Stimulated activated CD8-positive, alpha-beta memory T cell treated with anti-CD3 and anti-CD28 coated beads, Interleukin-4, amount 100 ng/mL, for 1 hour (primary cell): ENCODE results near the gene FAM222B.
"Not testable (repeated sequence)": the region's sequence is repeated elsewhere in the genome, so short reads cannot be mapped to it uniquely, and the experiment has no call there.

Experiments used
- DNase-seq, 2 donors: peaks; one replicate each; pipeline ENCODE4 v3.0.0-alpha.2; 2020; ENCODE audit warnings: low read depth in 2 of 2, low spot score in 1 of 2

The FAM222B gene

DNA sequence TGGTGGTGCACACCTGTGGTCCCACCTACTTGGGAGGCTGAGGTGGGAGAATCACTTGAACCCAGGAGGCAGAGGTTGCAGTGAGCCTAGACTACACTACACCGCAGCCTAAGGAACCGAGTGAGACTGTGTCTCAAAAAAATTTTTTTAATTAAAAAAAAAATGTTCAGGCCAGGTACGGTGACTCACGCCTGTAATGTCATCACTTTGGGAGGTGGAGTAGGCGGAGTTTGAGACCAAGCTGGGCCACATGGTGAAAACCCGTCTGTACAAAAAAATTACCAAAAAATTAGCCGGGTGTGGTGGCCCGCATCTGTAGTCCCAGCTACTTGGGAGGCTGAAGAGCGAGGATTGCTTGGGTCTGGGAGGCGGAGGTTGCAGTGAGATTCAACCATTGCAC lies 3.6 kb upstream of the FAM222B start:
- DNase-seq: no peak

DNA sequence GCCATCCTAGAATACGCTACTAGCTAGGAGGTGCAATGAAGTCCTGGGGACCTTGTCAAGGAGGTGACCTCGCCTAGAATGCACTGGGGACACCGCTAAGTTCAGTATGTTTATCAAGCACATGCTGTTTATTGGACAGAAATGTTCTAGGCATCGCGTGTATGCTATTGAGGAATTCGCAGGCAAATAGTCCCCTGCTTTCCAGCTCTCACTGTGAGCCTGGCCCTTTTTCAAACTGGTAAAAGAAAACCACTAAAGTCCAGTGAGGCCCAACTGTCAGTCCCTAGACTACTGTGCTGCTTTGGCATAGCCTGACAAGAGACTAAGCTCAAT lies 1.2 kb upstream of the FAM222B start:
- no peak for DNase-seq

DNA sequence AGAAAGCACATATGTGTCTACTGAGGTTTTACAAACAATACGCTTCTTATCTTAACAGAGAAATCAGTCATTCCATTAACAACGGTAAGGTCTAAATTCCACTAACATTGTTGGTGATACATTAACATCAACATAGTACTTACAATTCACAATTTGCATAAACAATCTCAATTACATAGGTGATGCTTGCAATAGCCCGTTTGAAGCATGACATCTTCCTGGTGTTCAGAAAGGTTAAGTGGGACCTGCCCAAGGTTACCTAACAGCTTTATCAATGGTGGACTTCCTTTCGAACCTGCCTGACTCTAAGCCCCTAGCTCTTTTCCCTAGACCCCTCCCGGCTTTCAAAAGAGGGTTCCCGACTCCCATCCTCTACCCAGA lies 699 bp downstream of the FAM222B start:
- DNase-seq: no peak

DNA sequence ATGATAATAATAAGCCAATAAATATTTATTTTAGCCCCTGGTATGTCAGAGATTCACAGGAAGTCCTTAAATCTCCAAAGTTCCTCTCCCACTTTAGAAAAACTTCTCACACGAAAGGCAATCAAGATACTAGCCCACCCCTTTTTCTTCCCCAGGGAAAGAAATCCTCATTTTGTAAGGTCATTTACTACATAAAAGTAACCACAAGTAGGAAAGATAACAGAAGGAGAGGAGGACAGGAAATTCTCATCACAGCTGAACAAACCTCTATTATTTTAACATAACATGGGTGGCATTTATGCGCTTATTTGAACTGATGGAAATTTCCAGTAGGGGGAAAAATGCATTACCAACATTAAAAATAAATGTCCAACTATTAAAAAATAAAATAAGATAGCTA lies 3.4 kb downstream of the FAM222B start:
- DNase-seq: no peak

DNA sequence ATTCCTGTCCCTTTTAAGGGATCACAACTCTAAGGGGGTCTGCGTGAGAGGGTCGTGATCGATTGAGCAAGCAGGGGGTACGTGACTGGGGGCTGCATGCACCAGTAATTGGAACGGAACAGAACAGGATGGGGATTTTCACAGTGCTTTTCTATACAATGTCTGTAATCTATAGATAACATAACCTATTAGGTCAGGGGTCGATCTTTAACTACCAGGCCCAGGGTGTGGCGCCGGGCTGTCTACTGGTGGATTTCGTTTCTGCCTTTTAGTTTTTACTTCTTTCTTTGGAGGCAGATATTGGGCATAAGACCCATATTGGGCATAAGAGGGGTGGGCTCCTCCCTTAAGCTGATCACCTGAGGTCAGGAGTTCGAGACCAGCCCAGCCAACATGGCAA lies 6.0 kb downstream of the FAM222B start:
- DNase-seq: not testable (repeated sequence)

DNA sequence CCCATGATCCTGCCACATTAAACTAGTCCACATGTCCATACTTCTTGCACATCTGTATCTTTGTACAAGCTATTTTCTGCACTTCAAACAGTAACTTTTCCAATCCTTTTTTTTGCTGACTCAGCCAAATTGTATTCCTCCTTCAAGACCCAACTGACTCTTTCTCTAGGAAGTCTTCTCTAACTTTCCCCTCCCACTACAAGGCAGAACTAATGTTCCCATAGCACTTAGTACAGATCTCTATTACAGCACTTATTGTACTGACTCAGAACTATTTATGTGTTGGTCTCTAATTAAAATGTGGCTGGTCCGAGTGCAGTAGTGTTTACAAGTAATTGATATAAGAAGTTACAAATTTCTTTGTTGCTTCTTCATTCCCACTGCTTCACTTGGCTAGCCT lies 8.2 kb downstream of the FAM222B start:
- no peak for DNase-seq

DNA sequence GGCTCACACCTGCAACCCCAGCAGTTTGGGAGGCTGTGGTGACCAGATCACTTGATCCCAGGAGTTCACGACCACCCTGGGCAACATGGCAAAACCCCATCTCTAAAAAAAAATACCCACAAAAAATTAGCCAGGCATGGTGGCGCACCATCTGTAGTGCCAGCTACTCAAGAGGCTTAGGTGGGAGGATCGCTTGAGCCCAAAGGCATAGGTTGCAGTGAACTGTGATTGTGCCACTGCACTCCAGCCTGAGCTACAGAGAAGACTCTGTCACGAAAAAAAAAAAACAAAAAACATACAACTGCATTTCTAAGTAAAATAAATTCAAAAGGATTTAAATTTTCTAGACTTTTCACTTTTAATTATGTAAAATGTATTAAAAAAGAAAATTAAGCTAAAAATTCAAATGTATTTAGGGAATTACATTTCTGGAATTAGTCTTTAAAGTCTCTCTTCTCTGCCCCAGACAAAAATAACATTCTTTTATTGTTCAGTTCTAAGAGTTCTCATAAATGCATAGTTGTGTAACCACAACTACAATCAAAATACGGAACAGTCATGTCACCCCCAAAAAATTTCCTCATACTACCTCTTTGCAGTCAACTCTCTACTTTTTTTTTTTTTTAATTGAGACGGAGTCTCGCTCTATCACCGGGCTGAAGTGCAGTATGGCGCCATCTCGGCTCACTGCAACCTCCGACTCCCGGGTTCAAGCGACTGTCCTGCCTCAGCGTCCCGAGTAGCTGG lies 14.1 kb downstream of the FAM222B start:
- no peak for DNase-seq

DNA sequence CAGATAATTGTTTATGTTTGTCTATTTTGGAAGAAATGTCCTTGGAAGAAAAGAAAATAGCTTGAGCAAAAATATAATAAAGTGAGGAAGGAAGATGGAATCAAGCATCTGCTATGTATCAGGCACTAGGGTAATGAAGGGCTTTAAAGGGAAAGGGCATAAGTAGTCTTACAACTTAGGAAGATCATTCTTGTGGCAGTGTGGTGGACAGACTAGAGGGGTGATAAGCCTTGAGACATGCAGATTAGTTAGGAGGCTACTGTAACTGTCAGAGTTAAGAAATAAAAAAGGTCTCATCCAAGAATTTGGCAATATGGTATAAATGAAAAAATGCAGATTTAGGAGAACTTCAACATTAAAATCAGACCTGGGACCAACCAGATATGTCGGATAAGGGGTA lies 14.9 kb downstream of the FAM222B start:
- DNase-seq: no peak

DNA sequence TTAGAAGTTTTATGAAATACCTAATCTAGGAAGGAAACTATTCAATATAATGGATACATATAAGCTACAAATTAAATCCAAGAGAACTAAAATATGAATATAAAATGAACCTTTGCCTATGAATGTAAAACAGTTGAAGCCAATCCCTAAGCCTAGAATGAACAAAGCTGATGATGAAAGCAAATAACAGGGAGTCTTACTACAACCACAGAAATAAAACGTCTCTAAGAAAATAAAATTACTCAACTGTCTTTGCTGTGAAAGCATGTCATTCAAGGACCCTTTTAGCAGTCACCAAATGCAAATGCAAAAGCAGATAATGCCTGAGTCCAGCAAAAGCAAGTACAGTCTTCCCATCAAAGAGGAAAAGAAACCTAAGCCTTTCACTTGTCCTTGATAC lies 23.0 kb downstream of the FAM222B start:
- no peak for DNase-seq

DNA sequence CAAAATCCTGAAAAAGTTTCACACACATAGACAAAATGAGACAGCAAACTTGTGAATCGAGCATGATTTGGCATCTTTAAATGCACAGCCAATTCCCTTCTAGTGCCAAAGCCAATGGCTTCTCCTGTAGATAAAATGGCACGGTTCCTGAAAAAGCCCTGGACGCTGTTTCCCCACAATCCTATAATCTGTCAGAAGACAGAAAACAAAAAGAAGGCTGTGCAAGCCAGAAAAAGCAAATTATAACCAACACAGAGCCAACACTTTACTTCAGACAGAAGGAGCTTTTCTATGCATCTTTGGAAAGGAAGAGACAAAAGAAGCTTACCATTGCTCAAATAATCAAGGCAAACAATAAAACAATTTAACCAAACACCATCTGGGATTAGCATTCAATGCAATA lies 23.8 kb downstream of the FAM222B start:
- no peak for DNase-seq

DNA sequence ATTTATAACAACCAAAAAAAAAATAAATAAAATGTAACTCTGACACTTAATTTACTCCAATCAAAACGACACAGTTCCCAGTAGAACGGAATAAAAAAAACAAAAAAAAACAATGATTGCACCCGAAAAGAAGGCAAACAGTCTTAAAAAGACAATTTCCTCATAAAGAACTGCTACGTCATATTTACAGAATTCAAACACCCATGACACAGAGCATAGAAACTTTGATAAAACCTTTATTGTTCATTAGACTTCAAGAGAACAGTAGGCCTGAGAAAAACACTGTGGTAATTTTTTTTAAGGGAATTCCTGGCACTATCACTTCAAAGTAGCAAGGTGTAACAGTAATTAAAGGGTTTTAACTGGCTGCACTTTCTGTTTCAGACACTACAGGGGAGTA lies 26.1 kb downstream of the FAM222B start:
- no peak for DNase-seq

DNA sequence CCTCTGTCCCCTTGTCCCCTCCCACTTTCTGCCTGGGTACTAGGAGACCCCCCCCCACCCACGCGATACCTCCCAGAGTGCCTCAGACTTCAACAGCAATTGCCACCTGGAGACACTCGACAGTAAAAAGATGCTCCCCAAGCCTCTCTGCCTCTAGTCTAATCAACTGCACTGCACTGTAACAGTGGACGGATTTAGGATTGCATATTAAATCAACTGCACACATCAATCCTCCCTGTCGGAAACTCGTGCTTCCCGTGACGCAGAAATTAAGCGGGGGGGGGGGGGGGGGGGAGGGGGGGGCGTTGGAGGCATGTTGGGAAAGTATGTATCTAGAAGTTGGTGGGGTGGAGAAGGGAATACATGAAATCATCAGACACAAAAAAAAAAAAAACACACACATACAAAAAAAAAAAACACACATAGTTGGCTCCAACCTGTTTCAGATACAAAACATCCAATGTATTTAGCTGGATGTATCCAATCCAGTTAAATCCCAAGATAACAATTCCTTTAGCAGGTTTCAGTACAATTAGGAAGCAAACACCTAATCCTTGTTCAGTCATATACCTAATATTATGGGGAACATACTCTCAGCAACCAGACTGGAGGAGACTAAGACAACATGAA lies 29.7 kb downstream of the FAM222B start:
- DNase-seq: no peak

DNA sequence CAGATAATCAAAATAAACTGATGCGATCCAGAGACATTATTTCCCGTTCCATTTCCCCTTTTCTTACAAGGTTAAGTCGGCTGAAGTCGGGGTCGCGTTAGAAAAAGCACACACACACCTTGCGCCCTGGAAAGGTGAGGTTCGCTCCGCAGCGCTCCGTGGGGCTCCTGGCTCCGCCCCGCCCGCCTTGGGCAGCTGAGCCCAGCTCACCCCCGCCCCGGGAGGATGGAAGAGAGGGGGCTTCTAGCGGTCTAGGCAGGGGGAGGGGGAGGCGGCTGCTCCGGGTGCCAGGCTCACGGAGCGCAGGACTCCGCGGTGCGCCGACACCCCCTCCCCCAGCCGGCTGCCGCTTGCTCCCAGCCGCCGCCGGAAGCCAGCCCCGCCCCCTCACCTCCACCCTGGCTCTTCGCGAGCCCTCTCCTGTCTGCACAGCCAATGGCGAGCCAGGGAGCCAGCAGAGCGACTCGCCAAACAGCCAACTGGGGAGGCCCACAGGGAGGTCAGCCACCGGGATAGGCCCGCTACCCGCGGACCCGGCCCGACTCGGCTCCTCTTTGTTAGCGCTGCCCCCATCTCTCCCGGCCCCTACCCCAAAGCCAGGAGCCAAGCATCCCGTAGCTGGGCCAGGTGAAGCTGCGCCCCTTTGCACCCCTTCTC lies 30.4 kb downstream of the FAM222B start:
- DNase-seq: peak; percentile 75 to 90

DNA sequence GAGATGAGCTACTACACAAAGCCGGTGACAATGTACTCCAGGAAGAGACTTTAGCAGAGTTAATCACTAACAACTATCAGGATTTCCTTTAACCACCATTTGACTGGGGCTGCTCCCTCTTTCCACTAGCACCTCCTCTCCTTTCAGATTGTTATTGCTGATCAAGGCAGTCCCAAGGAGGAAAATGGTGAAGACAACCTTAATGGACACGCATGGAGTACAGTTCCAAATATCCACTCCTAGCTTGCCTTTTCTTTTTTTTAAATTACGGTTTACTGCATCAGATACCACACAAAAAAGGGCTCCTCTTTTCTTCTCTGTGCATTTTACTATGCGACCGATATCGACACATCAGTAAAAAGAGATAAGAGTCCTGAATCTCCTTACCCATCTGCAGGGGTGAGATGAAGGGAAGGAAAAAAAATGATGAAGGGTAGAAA lies 30.9 kb downstream of the FAM222B start:
- no peak for DNase-seq

DNA sequence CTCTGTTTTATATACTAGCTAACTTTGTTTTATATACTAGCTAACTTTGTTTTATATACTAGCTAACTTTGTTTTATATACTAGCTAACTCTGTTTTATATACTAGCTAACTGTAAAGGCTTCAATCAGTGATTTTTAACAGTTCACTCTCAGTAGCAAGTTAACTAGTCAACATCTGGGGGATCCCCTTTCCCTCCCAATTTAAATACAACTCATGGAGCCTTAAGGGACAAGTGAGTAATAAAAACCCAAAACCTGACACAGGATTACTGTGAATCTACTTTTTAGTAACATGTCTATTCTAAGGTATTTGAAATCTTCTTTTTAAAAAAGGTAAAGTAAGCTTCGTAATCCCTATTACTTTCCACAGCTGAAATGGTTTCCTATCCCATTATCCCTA lies 32.2 kb downstream of the FAM222B start:
- DNase-seq: no peak

DNA sequence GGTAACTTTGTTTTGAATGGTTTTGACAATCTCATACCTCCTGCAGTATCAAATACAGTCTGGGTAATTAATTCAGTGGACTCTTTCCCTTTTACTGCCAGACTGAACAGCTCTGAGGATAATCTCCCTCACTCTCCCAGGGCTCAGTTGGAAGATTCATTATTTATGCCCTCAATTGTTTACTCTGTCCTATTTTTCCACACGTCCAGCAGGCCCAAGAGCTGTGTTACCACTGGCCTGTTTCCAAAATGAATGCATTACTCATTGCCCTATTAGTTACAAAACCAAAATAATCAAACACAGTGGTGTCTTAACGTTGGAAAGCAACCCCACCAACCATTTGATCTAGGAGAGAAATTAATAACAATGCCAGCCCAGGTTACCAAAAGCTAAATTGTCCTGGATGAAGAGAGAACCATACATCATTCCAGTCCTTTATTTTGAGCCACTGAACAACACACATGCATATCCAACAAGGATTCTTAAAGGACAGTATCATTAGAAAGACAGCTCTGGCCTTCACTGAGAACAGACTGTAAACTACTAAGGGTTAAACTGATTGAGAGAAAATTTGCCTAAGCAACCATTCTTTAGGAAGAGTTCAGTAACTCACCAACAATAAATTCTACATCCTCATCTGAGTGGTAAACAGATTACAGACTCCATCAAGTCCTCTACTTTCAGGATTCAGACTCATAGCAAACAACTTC lies 34.5 kb downstream of the FAM222B start:
- no peak for DNase-seq

DNA sequence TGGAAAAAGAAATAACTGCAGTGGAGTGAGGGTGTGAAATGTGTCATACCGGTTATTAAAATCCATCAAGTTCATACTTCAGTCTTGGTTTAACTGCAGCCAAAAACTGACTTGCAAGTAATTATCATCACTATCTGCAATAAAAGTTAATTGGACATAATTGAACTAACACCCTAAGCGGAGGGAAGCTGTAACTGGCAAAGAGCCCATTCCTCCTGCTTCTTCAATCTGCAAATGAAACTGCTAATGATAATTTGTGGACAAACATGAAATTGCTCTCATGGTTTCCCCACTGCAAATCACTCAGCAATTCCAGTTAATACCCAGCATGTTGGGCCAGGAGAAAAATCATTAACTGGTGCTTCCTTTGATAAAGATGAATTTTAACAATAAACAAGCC lies 46.5 kb downstream of the FAM222B start:
- DNase-seq: no peak

DNA sequence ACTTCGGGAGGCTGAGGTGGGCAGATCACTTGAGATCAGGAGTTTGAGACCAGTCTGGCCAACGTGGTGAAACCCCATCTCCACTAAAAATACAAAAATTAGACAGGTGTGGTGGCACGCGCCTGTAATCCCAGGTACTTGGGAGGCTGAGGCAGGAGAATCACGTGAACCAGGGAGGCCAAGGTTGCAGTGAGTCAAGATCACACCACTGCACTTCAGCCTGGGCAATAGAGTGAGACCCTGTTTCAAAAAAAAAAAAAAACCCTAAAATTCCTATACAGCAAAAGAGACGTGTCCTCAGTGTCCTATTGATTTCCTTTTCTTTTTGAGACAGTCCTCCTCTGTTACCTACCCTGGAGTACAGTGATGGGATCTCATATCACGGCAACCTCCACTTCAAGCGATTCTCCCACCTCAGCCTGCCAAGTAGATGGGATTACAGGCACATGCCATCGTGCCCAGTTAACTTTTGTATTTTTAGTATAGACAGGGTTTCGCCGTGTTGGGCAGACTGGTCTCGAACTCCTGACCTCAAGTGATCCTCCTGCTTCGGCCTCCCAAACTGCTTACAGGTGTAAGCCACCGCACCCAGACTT lies 47.6 kb downstream of the FAM222B start:
- DNase-seq: not testable (repeated sequence)

DNA sequence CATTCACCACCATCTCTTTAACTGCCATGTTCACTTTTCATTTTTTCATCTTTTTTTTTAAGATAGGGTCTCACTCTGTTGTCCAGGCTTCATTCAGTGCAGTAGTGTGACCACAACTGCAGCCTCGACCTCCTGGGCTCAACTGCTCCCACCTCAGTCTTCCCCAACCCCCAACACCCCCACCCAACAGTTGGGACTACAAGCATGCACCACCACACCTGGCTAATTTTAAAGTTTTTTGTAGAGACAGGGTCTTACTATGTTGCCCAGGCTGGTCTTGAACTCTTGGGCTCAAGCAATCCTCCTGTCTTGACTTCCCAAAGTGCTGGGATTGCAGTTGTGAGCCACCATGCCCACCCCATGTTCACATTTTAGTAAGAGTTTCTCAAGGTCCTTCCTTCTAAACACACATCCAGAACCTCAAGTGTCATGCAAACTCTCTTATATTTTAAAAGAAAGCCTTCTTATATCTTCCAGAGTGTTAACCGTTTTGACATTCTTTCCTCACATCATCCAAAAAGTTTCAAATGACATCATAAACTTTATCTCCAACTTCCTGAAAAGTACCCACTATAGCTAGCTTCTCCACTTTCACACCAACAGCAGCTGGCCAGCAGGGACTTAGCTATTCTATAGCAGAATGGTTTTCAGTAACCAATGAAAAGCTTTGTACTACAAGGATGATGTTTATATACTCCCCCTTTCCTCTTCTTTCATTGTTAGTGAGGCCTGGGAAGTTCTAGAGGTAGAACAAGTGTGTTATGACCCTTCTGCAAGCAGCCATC lies 49.5 kb downstream of the FAM222B start:
- DNase-seq: no peak

DNA sequence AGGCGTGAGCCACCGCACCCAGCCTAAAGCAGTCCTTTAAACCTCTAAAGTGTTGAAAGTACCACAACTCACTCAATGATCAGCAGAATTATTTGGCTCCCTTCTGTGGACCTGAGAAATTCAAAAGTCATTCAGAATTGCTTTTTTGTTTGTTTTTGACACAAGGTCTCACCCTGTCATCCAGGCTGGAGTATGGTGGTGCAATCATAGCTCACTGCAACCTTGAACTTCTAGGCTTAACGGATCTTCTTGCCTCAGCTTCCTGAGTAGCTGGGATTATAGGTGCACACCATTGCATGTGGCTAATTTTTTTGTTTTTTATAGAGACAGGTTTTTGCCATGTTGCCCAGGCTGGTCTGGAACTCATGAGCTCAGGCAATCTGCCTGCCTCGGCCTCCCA lies 54.5 kb downstream of the FAM222B start:
- no peak for DNase-seq

DNA sequence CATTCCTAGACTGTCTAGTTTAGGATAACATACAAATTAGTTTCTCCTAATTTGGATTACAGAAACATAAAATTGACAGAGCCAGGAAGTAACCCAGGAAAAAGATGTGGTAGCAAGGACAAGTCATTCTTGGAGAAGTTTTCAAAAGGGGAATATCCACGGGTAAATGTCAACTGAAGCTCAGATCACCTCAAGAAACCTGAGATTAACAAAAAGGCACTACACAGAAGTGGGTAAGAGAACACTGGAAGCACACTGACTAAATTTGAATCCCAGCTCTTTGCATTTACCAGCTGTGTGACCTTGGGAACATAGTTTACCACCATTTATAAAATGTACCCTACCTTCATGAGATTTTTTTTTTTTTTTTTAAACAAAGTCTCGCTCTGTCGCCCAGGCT lies 59.4 kb downstream of the FAM222B start:
- no peak for DNase-seq
